ENCODE measurements around the gene APBB1IP. TPM values are rescaled to one million over a fixed set of nuclear protein-coding genes. Genes with fewer than 3 reads are reported as not detected.
"Not testable (repeated sequence)": the region's sequence is repeated elsewhere in the genome, so short reads cannot be mapped to it uniquely, and the experiment has no call there.

APBB1IP gene
- total and polyA plus RNA-seq, 12 donors, result 0.81 to 11.9 (median 1.7) TPM

GRCh38 chr10:26586211-26586610 is 148.1 kb downstream of the APBB1IP start:
- DNase-seq (no peak), ATAC-seq (no peak)
- no peaks in the 10 kb centered on the region for H3K4me1 ChIP-seq
- 82 to 86% methylated on average over 11 of the region's 11 CpGs for WGBS, 2 donors
- no peak overlapping the region for H3K4me3 ChIP-seq
- TF ChIP-seq CTCF (IDR thresholded peaks at IDR 0.05), result no peak
- H3K36me3 ChIP-seq, result no peaks in the 10 kb centered on the region
- peaks cover 0 to 3% (median 0%) of the 10 kb centered on the region in 7 donors for H3K27me3 ChIP-seq
- intact Hi-C loops (cut with DNase I), result no loop called here
- H3K27ac ChIP-seq, result no peak overlapping the region
- H3K9me3 ChIP-seq, result no peaks in the 10 kb centered on the region

GRCh38 chr10:26588611-26589010 is 150.5 kb downstream of the APBB1IP start:
- Histone ChIP-seq H3K27ac (no peak overlapping the region), H3K36me3 (peaks cover 0 to 10% (median 0%) of the 10 kb centered on the region in 9 donors), H3K4me1 (no peaks in the 10 kb centered on the region), H3K4me3 (no peak overlapping the region), H3K9me3 (no peaks in the 10 kb centered on the region), H3K27me3 (peaks cover 0 to 10% (median 0%) of the 10 kb centered on the region in 7 donors)
- DNase-seq (no peak), ATAC-seq (no peak)
- TF ChIP-seq CTCF (IDR thresholded peaks at IDR 0.05), result no peak
- intact Hi-C loops (cut with DNase I), result no loop called here
- 86 to 91% methylated on average over 12 of the region's 12 CpGs for WGBS, 2 donors

- H3K4me1 ChIP-seq; intact Hi-C loops (cut with DNase I); H3K4me3 ChIP-seq; H3K9me3 ChIP-seq; H3K36me3 ChIP-seq; H3K27ac ChIP-seq; DNase-seq; ATAC-seq: not testable (repeated sequence)
- H3K27me3 ChIP-seq, result peaks cover 0 to 15% (median 0%) of the 10 kb centered on the region in 7 donors
- 68 to 74% methylated on average over 5 of the region's 5 CpGs for WGBS, 2 donors
Measured at GRCh38 chr10:26589813-26590212, 151.7 kb downstream of the APBB1IP start.

- no peak for ATAC-seq
- Histone ChIP-seq H3K4me3 (no peak overlapping the region), H3K27me3 (peaks cover 0 to 35% (median 0%) of the 10 kb centered on the region in 7 donors), H3K27ac (no peak overlapping the region), H3K4me1 (no peaks in the 10 kb centered on the region), H3K9me3 (no peaks in the 10 kb centered on the region), H3K36me3 (peaks cover 0 to 10% (median 0%) of the 10 kb centered on the region in 9 donors)
- TF ChIP-seq CTCF (IDR thresholded peaks at IDR 0.05), result no peak
- intact Hi-C loops (cut with DNase I), result no loop called here
- no peak for DNase-seq
- WGBS, 2 donors, result 34 to 43% methylated on average over 19 of the region's 19 CpGs
Measured at GRCh38 chr10:26593896-26594295, 155.8 kb downstream of the APBB1IP start.

- WGBS, 2 donors, result 38 to 52% methylated on average over 2 of the region's 2 CpGs
- H3K4me3 ChIP-seq; H3K4me1 ChIP-seq; intact Hi-C loops (cut with DNase I); H3K27ac ChIP-seq; H3K36me3 ChIP-seq; H3K9me3 ChIP-seq; DNase-seq: not testable (repeated sequence)
- peak in 1 of 8 donors; percentile 58 for ATAC-seq
- H3K27me3 ChIP-seq, result peaks cover 0 to 23% (median 0%) of the 10 kb centered on the region in 7 donors
Measured at GRCh38 chr10:26603283-26603682, 165.1 kb downstream of the APBB1IP start.

GRCh38 chr10:26604320-26605093 is 166.4 kb downstream of the APBB1IP start:
- H3K36me3 ChIP-seq; intact Hi-C loops (cut with DNase I); DNase-seq; H3K27ac ChIP-seq; ATAC-seq; H3K4me3 ChIP-seq; H3K9me3 ChIP-seq; H3K4me1 ChIP-seq: not testable (repeated sequence)
- 81 to 83% methylated on average over 13 of the region's 13 CpGs for WGBS, 2 donors
- H3K27me3 ChIP-seq, result peaks cover 0 to 14% (median 0%) of the 10 kb centered on the region in 7 donors
